HEK293 (cell line): ENCODE measurements around the gene CPLANE1.

Experiments used
- SALL2 ChIP-seq: fragments of 450-650 bp; formaldehyde crosslinking; IDR thresholded peaks from 2 replicates; pipeline ENCODE4 v1.5.0; 2017; ENCODE audit warnings: missing biosample characterization, mild to moderate bottlenecking, missing genetic modification characterization, borderline replicate concordance
- ZNF501 ChIP-seq: fragments of 450-650 bp; formaldehyde crosslinking; IDR thresholded peaks from 2 replicates; pipeline ENCODE4 v1.5.1; 2016; ENCODE audit warnings: missing biosample characterization, missing genetic modification characterization
- ZNF585B ChIP-seq: fragments of 450-650 bp; formaldehyde crosslinking; IDR thresholded peaks from 2 replicates; pipeline ENCODE4 v1.5.1; 2016; ENCODE audit warnings: missing biosample characterization, missing genetic modification characterization
- ZNF792 ChIP-seq: fragments of 450-650 bp; formaldehyde crosslinking; IDR thresholded peaks from 2 replicates; pipeline ENCODE4 v1.5.1; 2016; ENCODE audit warnings: missing biosample characterization, missing genetic modification characterization
- TF ChIP-seq, protein P1 (sequence below): fragments of 450-650 bp; formaldehyde crosslinking; IDR thresholded peaks from 2 replicates; pipeline ENCODE4 v1.5.1; 2016; ENCODE audit warnings: missing biosample characterization, missing genetic modification characterization

DNA sequence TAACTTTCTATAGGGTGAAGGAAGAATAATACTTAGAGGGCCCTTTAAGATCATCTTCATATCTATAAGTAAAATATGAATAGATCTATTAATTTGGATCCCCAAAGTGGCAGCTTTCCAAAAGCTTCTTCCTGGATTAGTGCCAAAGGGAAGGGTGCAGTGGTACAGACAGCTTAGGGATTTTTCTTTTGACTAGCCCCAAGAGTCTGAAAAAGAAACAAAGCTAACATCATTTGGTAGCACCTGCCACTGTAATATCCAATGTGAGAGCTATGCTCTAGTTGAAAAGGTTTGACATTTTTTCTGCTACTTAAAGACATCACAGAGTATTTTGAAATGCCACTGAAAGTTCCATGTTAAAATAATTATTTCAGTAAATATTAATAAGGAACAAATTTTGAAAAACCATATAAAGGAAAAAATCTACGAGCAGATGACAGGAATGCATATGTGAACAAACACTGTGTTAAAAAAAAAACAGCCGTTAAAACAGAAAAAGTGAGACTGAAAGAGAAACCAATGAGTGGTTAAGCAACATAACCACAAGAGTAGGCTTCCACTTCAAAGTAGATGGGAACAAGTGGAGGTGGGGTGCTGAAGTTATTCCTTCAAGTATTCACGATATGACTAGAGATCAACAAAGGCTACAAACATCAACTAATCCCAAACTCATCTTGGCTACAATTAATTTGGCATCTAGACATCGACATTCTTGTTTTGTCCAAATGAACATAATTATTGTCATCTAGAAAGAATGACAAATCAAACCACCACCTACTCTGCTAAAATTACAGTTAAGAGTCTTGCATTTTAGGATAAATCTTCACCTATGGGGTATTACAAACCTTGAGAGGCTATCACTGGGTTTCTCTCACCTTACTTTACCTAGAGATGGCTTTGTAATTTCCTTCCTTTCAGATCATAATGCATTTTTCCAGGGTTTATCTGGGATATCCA, 137.5 kb downstream of the CPLANE1 start:
- no peak for TF ChIP-seq SALL2
- TF ChIP-seq ZNF792 (tag by site-specific recombination) = no peak
- TF ChIP-seq, protein P1, sequence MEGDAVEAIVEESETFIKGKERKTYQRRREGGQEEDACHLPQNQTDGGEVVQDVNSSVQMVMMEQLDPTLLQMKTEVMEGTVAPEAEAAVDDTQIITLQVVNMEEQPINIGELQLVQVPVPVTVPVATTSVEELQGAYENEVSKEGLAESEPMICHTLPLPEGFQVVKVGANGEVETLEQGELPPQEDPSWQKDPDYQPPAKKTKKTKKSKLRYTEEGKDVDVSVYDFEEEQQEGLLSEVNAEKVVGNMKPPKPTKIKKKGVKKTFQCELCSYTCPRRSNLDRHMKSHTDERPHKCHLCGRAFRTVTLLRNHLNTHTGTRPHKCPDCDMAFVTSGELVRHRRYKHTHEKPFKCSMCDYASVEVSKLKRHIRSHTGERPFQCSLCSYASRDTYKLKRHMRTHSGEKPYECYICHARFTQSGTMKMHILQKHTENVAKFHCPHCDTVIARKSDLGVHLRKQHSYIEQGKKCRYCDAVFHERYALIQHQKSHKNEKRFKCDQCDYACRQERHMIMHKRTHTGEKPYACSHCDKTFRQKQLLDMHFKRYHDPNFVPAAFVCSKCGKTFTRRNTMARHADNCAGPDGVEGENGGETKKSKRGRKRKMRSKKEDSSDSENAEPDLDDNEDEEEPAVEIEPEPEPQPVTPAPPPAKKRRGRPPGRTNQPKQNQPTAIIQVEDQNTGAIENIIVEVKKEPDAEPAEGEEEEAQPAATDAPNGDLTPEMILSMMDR (tag by site-specific recombination) = no peak
- no peak for TF ChIP-seq ZNF585B
- TF ChIP-seq ZNF501 = no peak
